ENCODE measurements around the gene KRT16.
"Not testable (repeated sequence)": the region's sequence is repeated elsewhere in the genome, so short reads cannot be mapped to it uniquely, and the experiment has no call there.

The KRT16 gene

DNA sequence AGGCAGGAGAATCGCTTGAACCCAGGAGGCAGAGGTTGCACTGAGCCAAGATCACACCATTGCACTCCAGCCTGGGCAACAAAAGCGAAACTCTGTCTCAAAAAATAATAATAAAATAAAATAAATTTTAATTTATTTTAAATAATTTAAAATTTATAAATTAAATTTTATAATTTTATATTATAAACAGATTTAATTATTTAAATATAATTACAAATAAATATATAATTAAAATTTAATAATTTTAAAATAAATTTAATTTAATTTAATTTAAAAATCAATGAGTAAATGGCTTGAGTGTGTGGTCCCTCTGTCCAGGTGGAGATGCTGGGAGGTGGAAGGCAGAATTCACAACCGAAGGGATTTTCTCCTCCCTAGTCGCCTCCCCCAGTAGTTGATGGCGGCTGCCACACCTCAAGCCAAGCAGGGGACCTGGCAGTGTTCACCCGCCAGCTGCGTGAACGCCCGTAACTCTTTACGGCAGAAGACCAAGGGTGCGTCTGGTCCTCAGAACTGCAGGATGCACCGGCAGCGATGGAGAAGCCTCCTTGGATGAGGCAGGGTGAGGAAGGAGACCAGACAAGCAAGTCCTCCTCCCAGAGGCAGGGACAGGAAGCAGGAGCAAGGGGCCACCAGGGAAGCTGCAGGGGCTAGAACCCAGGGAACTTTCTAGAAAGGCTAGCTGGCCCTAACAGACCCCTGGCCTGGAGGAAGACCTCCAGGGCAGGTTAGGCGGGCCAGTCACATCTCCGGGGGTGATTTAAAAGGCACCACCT lies 34.7 kb upstream of the KRT16 start:
- no peak for DNase-seq

- DNase-seq: no peak
Observed at GRCh38 chr17:41642252-41643156, 29.9 kb upstream of the KRT16 start.

GRCh38 chr17:41640596-41640995 lies 28.0 kb upstream of the KRT16 start:
- DNase-seq: not testable (repeated sequence)

- no peak for DNase-seq
Observed at GRCh38 chr17:41639492-41640473, 27.2 kb upstream of the KRT16 start.

GRCh38 chr17:41638941-41639340 lies 26.4 kb upstream of the KRT16 start:
- no peak for DNase-seq

DNA sequence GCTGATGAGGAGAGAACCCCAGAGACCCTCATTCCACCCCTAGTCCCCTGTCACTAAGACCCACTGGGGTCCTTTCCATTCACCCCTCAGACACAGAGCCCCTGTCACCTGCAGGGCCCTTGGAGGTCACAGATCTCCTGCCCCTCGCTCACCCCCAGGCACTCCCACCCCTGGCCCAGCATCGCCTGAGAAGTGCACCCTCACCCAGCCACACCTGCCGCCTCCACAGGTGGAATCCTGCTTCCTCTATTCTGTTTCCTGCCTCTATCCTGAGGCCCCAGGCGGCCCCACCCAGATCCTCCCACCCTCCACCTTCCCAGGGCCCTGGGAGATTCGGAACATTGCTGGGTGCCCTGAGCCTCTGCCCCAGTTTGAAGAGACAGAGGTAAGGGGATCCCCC lies 25.6 kb upstream of the KRT16 start:
- no peak for DNase-seq

GRCh38 chr17:41636652-41637051 lies 24.1 kb upstream of the KRT16 start:
- no peak for DNase-seq

GRCh38 chr17:41635121-41636097 lies 22.8 kb upstream of the KRT16 start:
- DNase-seq: no peak

- no peak for DNase-seq
Observed at GRCh38 chr17:41634639-41635038, 22.1 kb upstream of the KRT16 start.

DNA sequence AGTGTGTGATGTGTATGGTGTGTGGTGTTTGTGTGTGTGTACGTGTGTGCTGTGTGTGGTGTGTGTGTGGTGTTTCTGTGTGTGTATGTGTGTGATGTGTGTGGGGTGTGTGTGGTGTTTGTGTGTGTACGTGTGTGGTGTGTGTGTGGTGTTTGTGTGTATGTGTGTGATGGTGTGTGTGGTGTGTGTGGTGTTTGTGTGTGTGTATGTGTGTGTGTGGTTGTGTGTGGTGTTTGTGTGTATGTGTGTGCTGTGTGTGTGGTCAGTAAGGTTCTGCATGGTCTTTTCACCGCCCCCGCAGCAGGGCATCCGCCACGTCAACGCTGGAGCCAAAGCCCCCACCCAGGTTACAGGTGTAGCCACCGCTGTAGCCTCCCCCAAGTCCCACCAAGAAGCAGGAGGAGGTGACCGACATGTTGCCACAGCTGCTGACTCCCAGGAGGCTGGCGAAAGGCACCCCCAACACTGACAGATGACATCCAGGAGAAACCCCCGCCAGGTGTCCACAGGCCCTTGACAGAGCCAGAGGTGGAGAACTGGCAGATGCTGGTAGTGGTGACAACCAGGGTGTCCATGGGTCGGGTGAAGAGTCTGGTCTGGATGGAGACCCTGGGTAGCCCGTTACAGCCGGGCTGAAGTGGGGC lies 21.1 kb upstream of the KRT16 start:
- DNase-seq: no peak

- no peak for DNase-seq
Observed at GRCh38 chr17:41632482-41633105, 20.0 kb upstream of the KRT16 start.

DNA sequence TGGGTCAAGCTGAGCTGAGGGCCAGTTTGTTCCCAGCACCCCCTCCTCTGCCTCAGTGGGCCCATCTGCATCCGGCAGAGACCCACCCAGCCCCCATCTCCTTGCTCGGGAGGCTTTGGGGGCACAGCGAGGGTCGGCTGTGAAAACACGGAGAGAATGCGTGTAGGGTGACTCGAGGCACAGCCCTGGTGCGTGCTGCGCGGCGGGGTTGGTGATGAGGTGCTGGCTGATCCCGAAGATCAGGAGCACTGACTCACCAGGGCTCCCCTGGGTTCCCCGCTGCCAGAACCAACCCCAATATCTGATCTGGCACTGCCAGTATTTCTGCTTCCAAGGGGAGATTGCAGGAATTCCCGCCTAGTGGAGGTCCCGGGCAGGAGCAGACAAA lies 19.3 kb upstream of the KRT16 start:
- DNase-seq: no peak

GRCh38 chr17:41631025-41631897 lies 18.7 kb upstream of the KRT16 start:
- no peak for DNase-seq

- no peak for DNase-seq
Observed at GRCh38 chr17:41629826-41630670, 17.5 kb upstream of the KRT16 start.

GRCh38 chr17:41629316-41629715 lies 16.7 kb upstream of the KRT16 start:
- no peak for DNase-seq

DNA sequence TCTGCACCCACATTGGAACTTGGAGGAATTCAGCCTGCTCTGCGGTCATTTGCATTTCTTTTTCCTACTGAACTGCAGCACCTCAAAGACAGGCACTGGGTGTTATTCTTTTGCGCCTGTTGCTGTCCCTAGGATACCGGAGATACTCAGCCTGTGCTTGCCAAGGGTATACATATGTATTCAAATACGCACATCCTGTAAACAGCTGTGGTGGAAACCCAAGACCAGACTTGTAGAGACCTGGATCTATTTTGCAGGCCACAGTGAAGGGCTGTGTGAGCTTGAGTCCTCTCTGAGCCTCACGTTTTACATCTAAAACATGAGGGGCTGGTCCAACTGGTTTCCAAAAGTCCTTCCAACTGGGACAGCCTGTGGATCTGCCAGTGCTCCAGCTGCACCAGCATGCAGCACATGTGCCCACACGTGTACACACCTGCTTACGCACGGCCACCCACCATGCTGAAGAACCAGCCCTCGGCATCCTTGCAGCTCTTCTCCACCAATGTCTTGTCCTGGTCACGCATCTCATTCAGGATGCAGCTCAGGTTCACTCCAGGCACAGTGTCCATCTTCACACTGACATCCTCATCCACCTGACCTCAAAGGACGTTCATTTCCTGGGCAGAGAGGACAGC lies 16.2 kb upstream of the KRT16 start:
- DNase-seq: not testable (repeated sequence)

- not testable (repeated sequence) for DNase-seq
Observed at GRCh38 chr17:41628073-41628370, 15.5 kb upstream of the KRT16 start.
